B cell (primary cell): ENCODE measurements around the gene POLDIP3. TPM values are rescaled to one million over a fixed set of nuclear protein-coding genes. Genes with fewer than 3 reads are reported as not detected.

Experiments used
- ATAC-seq: fragments of 200-7000 bp; cut with Tn5 transposase; one replicate; pipeline ENCODE4 v1.10.0; 2021; ENCODE audit warnings: low read depth, mild to moderate bottlenecking, moderate number of reproducible peaks, moderate library complexity
- CTCF ChIA-PET: fragments of 350-600 bp; sonication (Branson Sonifier 250); formaldehyde crosslinking; loops from one replicate; lab custom pipeline; 2021; ENCODE audit warnings: antibody characterized with exemption, inconsistent platforms; lab: Charles Lee
- POLR2A ChIA-PET: fragments of 350-600 bp; sonication (Branson Sonifier 250); formaldehyde crosslinking; loops from one replicate; lab custom pipeline; 2021; ENCODE audit warnings: antibody characterized with exemption; lab: Charles Lee
- DNase-seq: peaks from one replicate; pipeline ENCODE4 v3.0.0; 2013
- H2AFZ ChIP-seq: 2 replicates; pipeline ENCODE4 v1.6.1; 2012; ENCODE audit warnings: mild to moderate bottlenecking, low read depth, low read length; ENCODE audit not compliant: insufficient read depth, poor library complexity, severe bottlenecking
- H3K27ac ChIP-seq, 2 donors: 1 replicate in 1 of 2; 2 replicates in 1 of 2; pipeline ENCODE4 v1.5.1; 2012 to 2013; ENCODE audit warnings: low read length in 2 of 2, mild to moderate bottlenecking in 2 of 2, moderate library complexity in 1 of 2
- H3K27me3 ChIP-seq, 4 experiments: fragments of 200-600 bp in 1 of 4; sonication (generic) in 1 of 4; replicated peaks in 1 of 4; 1 replicate in 2 of 4; 2 replicates in 2 of 4; pipeline versions ENCODE4 v1.6.1 to v1.7.0; 2013 to 2016; ENCODE audit warnings: low read length in 3 of 4, mild to moderate bottlenecking in 2 of 4, mixed read lengths in 1 of 4, moderate library complexity in 1 of 4; ENCODE audit not compliant: insufficient read depth in 4 of 4, control insufficient read depth in 3 of 4; ENCODE audit errors: control extremely low read depth in 1 of 4
- H3K36me3 ChIP-seq, 2 experiments: replicated peaks in 1 of 2; 1 replicate in 1 of 2; 2 replicates in 1 of 2; pipeline versions ENCODE4 v1.6.1 to v1.7.1; 2013; ENCODE audit warnings: low read length in 1 of 2; ENCODE audit not compliant: insufficient read depth in 2 of 2, control insufficient read depth in 1 of 2; ENCODE audit errors: control extremely low read depth in 1 of 2, extremely low read depth in 1 of 2
- H3K4me1 ChIP-seq, 2 donors: fragments of 200-600 bp in 1 of 2; sonication (generic) in 1 of 2; 1 replicate in 1 of 2; 2 replicates in 1 of 2; pipeline versions ENCODE4 v1.5.1 to v1.6.1; 2013 to 2017; ENCODE audit warnings: low read length in 2 of 2; ENCODE audit not compliant: control insufficient read depth in 2 of 2, insufficient read depth in 2 of 2
- H3K4me2 ChIP-seq: replicated peaks from 2 replicates; pipeline ENCODE3; 2012; ENCODE audit warnings: mild to moderate bottlenecking, low read depth, low read length; ENCODE audit not compliant: poor library complexity, severe bottlenecking
- H3K4me3 ChIP-seq, 5 experiments: fragments of 200-600 bp in 1 of 5; sonication (generic) in 1 of 5; 1 replicate in 3 of 5; 2 replicates in 2 of 5; pipeline versions ENCODE4 v1.5.1 to v1.7.0; 2011 to 2016; ENCODE audit warnings: low read length in 4 of 5, mild to moderate bottlenecking in 4 of 5, low read depth in 2 of 5, control low read depth in 1 of 5, moderate library complexity in 1 of 5; ENCODE audit not compliant: insufficient read depth in 1 of 5; ENCODE audit errors: control extremely low read depth in 1 of 5, extremely low read depth in 1 of 5
- H3K79me2 ChIP-seq: fragments of 200-600 bp; sonication (generic); one replicate; pipeline ENCODE4 v1.6.0; 2016; ENCODE audit warnings: low read length; ENCODE audit not compliant: control insufficient read depth, insufficient read depth
- H3K9ac ChIP-seq: fragments of 200-600 bp; sonication (generic); 2 replicates; pipeline ENCODE4 v1.6.1; 2017; ENCODE audit warnings: mild to moderate bottlenecking, low read length, moderate library complexity
- H3K9me3 ChIP-seq, 3 donors: one replicate each; pipeline versions ENCODE4 v1.6.1 to v1.7.1; 2013; ENCODE audit warnings: low read length in 2 of 3; ENCODE audit not compliant: control insufficient read depth in 2 of 3, insufficient read depth in 1 of 3; ENCODE audit errors: control extremely low read depth in 1 of 3
- H4K20me1 ChIP-seq: 2 replicates; pipeline ENCODE4 v1.6.0; 2012; ENCODE audit warnings: mild to moderate bottlenecking, low read length; ENCODE audit not compliant: insufficient read depth, control insufficient read depth, poor library complexity, severe bottlenecking
- H3K27ac Mint-ChIP-seq: one replicate; pipeline ENCODE4 v1.8.0; 2021; ENCODE audit warnings: mixed read lengths
- H3K27me3 Mint-ChIP-seq: one replicate; pipeline ENCODE4 v1.8.0; 2021; ENCODE audit warnings: mixed read lengths
- H3K4me1 Mint-ChIP-seq: one replicate; pipeline ENCODE4 v1.8.0; 2021; ENCODE audit warnings: mixed read lengths
- H3K4me3 Mint-ChIP-seq: one replicate; pipeline ENCODE4 v1.8.0; 2021; ENCODE audit warnings: mixed read lengths
- H3K9me3 Mint-ChIP-seq: one replicate; pipeline ENCODE4 v1.8.0; 2022; ENCODE audit warnings: mixed read lengths; ENCODE audit not compliant: insufficient read depth
- EZH2 ChIP-seq: IDR thresholded peaks from 2 replicates; pipeline ENCODE4 v1.6.1; 2012; ENCODE audit warnings: borderline replicate concordance, low read depth, mild to moderate bottlenecking, moderate library complexity, low read length; ENCODE audit not compliant: insufficient read depth, poor library complexity, severe bottlenecking
- WGBS: methylation state at CpG from one replicate; pipeline ENCODE4 v1.1.5; 2013; ENCODE audit warnings: missing lambda C conversion rate; ENCODE audit not compliant: insufficient coverage; 5-methylcytosine and 5-hydroxymethylcytosine counted together
- intact Hi-C: fragments of 100-400 bp; cut with micrococcal nuclease; formaldehyde crosslinking; loops from one replicate; pipeline ENCODE4 v1.10.0; 2022
- polyA plus RNA-seq: library from polyadenylated mRNA; depleted of rRNA; stranded (reverse); fragments of >200 nt; gene quantifications from 2 replicates; pipeline ENCODE4 v1.2.3, GENCODE V29; 2012
- total RNA-seq, 2 donors: library from RNA; stranded (reverse); fragments of 120-200 nt in 1 of 2; gene quantifications; 1 replicate in 1 of 2; 2 replicates in 1 of 2; pipeline versions ENCODE4 v1.2.3 to v1.2.4, GENCODE V29; 2013 to 2022
- TF ChIP-seq, protein P1 (sequence below): fragments of 200-600 bp; IDR thresholded peaks from one replicate; pipeline ENCODE4 v1.8.0; 2022; ENCODE audit warnings: antibody characterized with exemption, mild to moderate bottlenecking

Gene POLDIP3
- total and polyA plus RNA-seq, 2 donors (not counting 1 experiment from before 2014, with no cell fraction given): 44.9 to 86.5 TPM

DNA sequence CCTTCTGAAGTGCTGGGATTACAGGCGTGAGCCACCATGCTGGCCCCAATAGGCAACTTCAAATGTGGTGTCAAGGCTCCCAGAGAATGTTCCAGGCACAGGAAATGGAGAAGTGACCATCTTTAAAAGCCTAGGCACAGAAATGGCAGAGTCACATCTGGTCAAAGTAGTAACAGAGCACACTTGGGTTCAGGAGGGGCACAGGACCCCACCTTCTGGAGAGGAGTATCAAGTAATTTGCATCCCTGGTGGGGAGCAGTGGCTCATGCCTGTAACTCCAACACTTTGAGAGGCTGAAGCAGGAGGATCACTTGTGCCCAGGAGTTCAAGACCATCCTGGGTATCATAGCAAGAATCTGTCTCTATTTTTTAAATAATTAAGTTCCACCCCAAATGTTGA lies 31.7 kb downstream of the POLDIP3 start:
- Mint-ChIP-seq H3K9me3 (no peaks in the 10 kb centered on the region), H3K27me3 (no peaks in the 10 kb centered on the region), H3K4me1 (peaks cover 17% of the 10 kb centered on the region), H3K4me3 (no peak overlapping the region), H3K27ac (peak overlapping the region; percentile 20)
- Histone ChIP-seq H3K27ac (no peak overlapping the region), H3K79me2 (peaks cover 9% of the 10 kb centered on the region), H2AFZ (no peak overlapping the region), H3K36me3 (peaks cover 7 to 50% of the 10 kb centered on the region in 2 experiments), H3K9ac (no peak overlapping the region), H3K4me2 (no peak overlapping the region), H4K20me1 (no peaks in the 10 kb centered on the region), H3K27me3 (no peaks in the 10 kb centered on the region), H3K4me1 (peaks cover 4 to 11% of the 10 kb centered on the region in 2 donors), H3K9me3 (no peaks in the 10 kb centered on the region), H3K4me3 (no peak overlapping the region)
- DNase-seq: no peak
- intact Hi-C loops: loop anchor here (2.0 to 5.0 kb wide), 2 partner anchors 32 to 1296 kb away; partner anchors contain the start of genes POLDIP3 and RANGAP1
- POLR2A ChIA-PET: no interaction called here
- ATAC-seq: no peak
- WGBS: 85% methylated on average over 1 of the region's 1 CpG
- TF ChIP-seq, protein P1, sequence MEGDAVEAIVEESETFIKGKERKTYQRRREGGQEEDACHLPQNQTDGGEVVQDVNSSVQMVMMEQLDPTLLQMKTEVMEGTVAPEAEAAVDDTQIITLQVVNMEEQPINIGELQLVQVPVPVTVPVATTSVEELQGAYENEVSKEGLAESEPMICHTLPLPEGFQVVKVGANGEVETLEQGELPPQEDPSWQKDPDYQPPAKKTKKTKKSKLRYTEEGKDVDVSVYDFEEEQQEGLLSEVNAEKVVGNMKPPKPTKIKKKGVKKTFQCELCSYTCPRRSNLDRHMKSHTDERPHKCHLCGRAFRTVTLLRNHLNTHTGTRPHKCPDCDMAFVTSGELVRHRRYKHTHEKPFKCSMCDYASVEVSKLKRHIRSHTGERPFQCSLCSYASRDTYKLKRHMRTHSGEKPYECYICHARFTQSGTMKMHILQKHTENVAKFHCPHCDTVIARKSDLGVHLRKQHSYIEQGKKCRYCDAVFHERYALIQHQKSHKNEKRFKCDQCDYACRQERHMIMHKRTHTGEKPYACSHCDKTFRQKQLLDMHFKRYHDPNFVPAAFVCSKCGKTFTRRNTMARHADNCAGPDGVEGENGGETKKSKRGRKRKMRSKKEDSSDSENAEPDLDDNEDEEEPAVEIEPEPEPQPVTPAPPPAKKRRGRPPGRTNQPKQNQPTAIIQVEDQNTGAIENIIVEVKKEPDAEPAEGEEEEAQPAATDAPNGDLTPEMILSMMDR: no peak
- TF ChIP-seq EZH2: no peak
- CTCF ChIA-PET: no interaction called here
